ENCODE results near the gene SCGB1D2.

Gene SCGB1D2

DNA sequence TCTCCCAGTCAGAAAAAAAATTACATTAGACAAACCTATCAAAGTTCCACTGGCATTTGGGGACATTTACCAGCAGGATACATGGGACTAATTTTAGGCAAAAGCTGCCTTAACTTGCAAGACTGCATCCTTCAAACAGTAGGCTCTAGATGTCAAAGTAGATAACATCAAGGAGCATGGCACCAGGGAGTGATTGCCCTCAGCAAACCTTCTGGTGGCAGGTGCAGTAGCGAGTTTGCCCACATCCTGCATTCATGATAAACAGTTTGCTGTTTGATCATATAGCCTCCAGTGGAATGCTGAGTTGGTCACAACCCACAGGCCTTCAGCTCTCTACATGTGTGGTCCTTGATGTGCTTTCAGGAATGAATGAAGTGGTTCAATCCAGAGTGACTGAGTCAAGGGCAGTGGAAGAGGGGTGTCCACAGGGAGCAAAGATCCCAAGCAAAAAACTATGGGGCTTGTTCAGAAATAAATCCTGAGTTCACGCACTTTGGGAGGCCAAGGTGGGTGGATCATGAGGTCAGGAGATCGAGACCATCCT is 12.0 kb downstream of the SCGB1D2 start:
- Histone ChIP-seq H3K4me1 (ENCODE audit: insufficient read depth, low read length, severe bottlenecking) (no peaks in the 10 kb centered on the region), H3K9me2 (ENCODE audit: low read depth, low read length) (no peaks in the 10 kb centered on the region), H3K36me3 (ENCODE audit: insufficient read depth, low read length) (no peaks in the 10 kb centered on the region), H3F3A (ENCODE audit: insufficient read depth, low read length) (no peaks in the 10 kb centered on the region), H3K9ac (ENCODE audit: low read length) (no peak overlapping the region), H3K4me2 (ENCODE audit: low read length) (no peak overlapping the region), H3K9me3 (ENCODE audit: low read length) (peaks cover 5% of the 10 kb centered on the region; the same call in 1 of the 2 replicates), H2AFZ (ENCODE audit: low read length) (no peak overlapping the region), H3K27me3 (ENCODE audit: insufficient read depth, low read length) (no peaks in the 10 kb centered on the region), H3K79me2 (ENCODE audit: insufficient read depth, low read length) (no peaks in the 10 kb centered on the region), H3K27ac (ENCODE audit: low read depth, low read length, poor library complexity, severe bottlenecking) (no peak overlapping the region), H4K20me1 (ENCODE audit: insufficient read depth, low read length) (no peaks in the 10 kb centered on the region), H3K4me3 (ENCODE audit: low read depth, low read length, poor library complexity, severe bottlenecking) (no peak overlapping the region)
- no peak for TF ChIP-seq EZH2 (IDR thresholded peaks at IDR 0.05; ENCODE audit: borderline replicate concordance, low read length)
- TF ChIP-seq, protein P1, sequence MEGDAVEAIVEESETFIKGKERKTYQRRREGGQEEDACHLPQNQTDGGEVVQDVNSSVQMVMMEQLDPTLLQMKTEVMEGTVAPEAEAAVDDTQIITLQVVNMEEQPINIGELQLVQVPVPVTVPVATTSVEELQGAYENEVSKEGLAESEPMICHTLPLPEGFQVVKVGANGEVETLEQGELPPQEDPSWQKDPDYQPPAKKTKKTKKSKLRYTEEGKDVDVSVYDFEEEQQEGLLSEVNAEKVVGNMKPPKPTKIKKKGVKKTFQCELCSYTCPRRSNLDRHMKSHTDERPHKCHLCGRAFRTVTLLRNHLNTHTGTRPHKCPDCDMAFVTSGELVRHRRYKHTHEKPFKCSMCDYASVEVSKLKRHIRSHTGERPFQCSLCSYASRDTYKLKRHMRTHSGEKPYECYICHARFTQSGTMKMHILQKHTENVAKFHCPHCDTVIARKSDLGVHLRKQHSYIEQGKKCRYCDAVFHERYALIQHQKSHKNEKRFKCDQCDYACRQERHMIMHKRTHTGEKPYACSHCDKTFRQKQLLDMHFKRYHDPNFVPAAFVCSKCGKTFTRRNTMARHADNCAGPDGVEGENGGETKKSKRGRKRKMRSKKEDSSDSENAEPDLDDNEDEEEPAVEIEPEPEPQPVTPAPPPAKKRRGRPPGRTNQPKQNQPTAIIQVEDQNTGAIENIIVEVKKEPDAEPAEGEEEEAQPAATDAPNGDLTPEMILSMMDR (IDR thresholded peaks at IDR 0.05; ENCODE audit: low read length): no peak

DNA sequence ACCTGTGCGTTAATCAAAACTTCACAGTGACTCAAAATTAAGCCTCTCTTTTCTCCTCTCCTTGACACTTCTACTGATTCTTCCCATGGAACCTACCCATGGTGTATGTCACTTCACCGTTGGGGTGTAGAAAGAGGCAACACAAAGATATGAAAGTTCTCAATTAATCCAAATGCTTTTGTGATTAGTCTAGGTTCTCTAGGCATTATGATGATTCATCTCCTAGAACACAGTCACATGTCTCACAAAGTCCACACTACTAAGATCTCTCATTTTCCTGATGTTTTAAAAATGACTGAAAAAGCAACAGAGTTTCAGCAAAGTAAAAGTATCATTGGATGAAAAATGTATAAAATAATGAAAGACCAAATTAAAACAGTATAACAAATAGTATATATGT is 14.2 kb downstream of the SCGB1D2 start:
- TF ChIP-seq EZH2 (IDR thresholded peaks at IDR 0.05; ENCODE audit: borderline replicate concordance, low read length): no peak
- TF ChIP-seq, protein P1 (IDR thresholded peaks at IDR 0.05; ENCODE audit: low read length): no peak
- Histone ChIP-seq H3K9me3 (ENCODE audit: low read length) (0 out of 2 replicates have a peak, but pooled peaks cover 3% of the 10 kb centered on the region), H3K4me3 (ENCODE audit: low read depth, low read length, poor library complexity, severe bottlenecking) (no peak overlapping the region), H4K20me1 (ENCODE audit: insufficient read depth, low read length) (no peaks in the 10 kb centered on the region), H3K27me3 (ENCODE audit: insufficient read depth, low read length) (no peaks in the 10 kb centered on the region), H3K4me2 (ENCODE audit: low read length) (no peak overlapping the region), H3K36me3 (ENCODE audit: insufficient read depth, low read length) (no peaks in the 10 kb centered on the region), H3K9ac (ENCODE audit: low read length) (no peak overlapping the region), H3K27ac (ENCODE audit: low read depth, low read length, poor library complexity, severe bottlenecking) (no peak overlapping the region), H2AFZ (ENCODE audit: low read length) (no peak overlapping the region), H3K79me2 (ENCODE audit: insufficient read depth, low read length) (no peaks in the 10 kb centered on the region), H3K4me1 (ENCODE audit: insufficient read depth, low read length, severe bottlenecking) (no peaks in the 10 kb centered on the region), H3K9me2 (ENCODE audit: low read depth, low read length) (no peaks in the 10 kb centered on the region), H3F3A (ENCODE audit: insufficient read depth, low read length) (no peaks in the 10 kb centered on the region)

DNA sequence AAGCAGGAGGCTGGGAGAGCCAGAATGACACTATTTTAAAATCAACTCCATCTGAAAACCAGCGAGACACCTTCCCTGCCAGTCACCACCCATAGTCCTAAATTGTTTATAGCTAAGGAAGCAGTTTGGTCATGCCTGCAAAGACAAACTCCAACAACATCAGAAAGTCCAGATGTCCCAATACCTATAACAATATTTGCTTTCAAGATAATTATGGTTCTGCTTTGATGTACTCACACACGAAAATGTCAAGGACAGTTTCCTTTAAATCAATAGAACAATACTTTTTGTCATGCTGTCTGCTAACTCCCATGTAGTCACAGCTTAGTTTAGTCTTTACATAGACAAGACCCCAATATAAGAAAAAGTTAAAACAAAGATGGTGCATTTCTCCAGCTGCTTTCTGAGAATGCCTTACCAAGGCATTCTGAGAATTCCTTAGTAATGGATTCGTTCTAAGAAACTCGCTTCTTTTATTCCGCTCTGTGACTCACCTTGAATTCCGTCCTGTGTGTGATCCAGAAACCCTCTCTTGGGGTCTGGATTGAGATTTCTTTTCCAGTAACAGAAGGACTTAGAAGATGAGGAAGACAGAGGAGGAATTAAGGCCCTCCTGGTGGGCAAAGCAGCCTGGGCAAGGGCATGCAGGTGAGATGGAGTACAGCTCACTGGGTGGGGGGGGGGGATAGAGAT is 18.4 kb downstream of the SCGB1D2 start:
- Histone ChIP-seq H3K9me2 (ENCODE audit: low read depth, low read length) (no peaks in the 10 kb centered on the region), H3K27ac (ENCODE audit: low read depth, low read length, poor library complexity, severe bottlenecking) (no peak overlapping the region), H3K4me2 (ENCODE audit: low read length) (no peak overlapping the region), H3K9ac (ENCODE audit: low read length) (no peak overlapping the region), H3F3A (ENCODE audit: insufficient read depth, low read length) (no peaks in the 10 kb centered on the region), H4K20me1 (ENCODE audit: insufficient read depth, low read length) (no peaks in the 10 kb centered on the region), H3K27me3 (ENCODE audit: insufficient read depth, low read length) (no peaks in the 10 kb centered on the region), H3K36me3 (ENCODE audit: insufficient read depth, low read length) (no peaks in the 10 kb centered on the region), H3K4me3 (ENCODE audit: low read depth, low read length, poor library complexity, severe bottlenecking) (no peak overlapping the region), H2AFZ (ENCODE audit: low read length) (no peak overlapping the region), H3K4me1 (ENCODE audit: insufficient read depth, low read length, severe bottlenecking) (no peaks in the 10 kb centered on the region), H3K79me2 (ENCODE audit: insufficient read depth, low read length) (no peaks in the 10 kb centered on the region), H3K9me3 (ENCODE audit: low read length) (no peaks in the 10 kb centered on the region)
- TF ChIP-seq, protein P1 (IDR thresholded peaks at IDR 0.05; ENCODE audit: low read length): no peak
- no peak for TF ChIP-seq EZH2 (IDR thresholded peaks at IDR 0.05; ENCODE audit: borderline replicate concordance, low read length)
